Stimulated activated CD4-positive, alpha-beta T cell treated with anti-CD3 and anti-CD28 coated beads, Interleukin-4, amount 100 ng/mL, for 48 hours (primary cell): ENCODE data around the gene CPXCR1.
"Not testable (repeated sequence)": the region's sequence is repeated elsewhere in the genome, so short reads cannot be mapped to it uniquely, and the experiment has no call there.

Experiments
- DNase-seq, 2 donors: peaks; one replicate each; pipeline ENCODE4 v3.0.0-alpha.2; 2020; ENCODE audit warnings: low read depth in 2 of 2

CPXCR1 gene

DNA sequence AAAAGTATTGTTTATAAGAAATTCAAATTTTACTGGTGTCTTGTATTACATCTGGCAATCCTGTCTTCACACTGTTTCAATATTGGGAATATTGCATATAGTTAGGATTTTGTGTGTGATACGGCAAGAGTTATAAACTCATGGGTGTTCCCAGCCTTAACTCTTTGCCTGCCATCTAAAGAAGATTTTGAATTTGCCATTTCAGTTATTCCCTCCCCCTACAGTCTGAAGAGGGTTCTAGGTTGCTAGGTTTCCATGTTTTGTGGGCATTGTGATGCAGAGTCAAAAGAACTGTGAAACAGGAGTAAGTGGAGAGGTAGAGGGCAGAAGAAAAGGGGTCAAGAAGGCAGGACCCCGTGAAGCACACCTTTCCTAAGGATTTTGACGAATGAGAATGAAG, at the start of gene CPXCR1:
TSS of gene CPXCR1 (plus strand) at position 301 of the 400 bp plus-strand sequence. CDS start 6,190 bp downstream, outside the sequence.
- no peak for DNase-seq

DNA sequence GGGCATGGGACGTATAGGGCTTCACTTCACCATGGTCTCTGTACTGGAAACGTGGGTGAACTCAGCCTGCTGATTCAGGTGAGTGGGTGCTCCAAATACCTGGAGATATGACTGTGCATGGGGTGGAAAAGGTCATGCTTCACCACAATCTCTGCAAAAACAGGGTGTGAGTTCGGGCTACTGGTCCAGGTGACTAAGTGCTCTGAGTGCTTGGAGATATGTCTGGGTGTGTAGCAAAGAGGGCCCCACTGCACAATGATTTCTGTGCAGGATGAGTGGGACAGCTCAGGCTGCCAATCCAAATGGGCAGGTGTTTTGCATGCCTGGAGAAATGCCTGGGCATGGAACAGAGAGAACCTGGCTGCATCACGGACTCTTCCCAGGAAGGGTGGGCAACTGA, 11.2 kb upstream of the CPXCR1 start:
- DNase-seq: no peak

- DNase-seq: not testable (repeated sequence)
Measured at GRCh38 chrX:88746215-88746614, 810 bp upstream of the CPXCR1 start.

DNA sequence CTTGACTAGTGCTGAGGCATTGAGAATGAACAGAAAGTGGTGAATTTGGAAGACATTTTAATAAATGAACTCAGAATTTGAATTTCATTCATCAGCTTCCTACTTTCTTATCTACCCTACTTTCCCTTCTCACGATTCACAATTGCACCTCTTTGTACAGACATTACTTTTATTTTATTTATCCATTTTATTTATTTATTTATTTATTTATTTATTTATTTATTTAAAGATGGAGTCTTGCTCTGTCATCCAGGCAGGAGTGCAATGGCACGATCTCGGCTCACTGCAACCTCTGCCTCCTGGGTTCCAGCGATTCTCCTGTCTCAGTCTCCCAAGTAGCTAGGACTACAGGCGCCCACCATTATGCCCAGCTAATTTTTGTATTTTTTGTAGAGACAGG, 5.3 kb downstream of the CPXCR1 start:
- not testable (repeated sequence) for DNase-seq

DNA sequence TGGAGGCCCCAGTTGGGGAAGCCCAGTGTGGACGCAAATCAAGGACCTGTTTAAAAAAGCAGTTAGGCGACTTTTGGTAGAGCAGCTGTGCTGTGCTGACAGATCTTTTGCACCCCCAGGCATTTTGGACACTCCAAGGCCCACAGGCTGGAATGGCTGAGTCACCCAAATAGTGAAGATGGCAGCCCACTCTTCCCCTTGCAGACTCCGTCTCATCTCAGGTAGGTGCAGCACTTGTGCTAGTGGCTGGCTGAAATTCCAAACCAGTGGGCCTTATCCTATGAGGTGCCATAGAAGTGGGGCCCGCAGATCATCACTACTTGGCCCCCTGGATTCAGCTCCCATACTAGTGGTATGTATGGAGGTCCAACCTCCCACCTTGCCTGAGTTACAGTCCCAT, 42.8 kb downstream of the CPXCR1 start:
- DNase-seq: no peak
